Measurements from ENCODE around the gene SLC13A3.

DNA sequence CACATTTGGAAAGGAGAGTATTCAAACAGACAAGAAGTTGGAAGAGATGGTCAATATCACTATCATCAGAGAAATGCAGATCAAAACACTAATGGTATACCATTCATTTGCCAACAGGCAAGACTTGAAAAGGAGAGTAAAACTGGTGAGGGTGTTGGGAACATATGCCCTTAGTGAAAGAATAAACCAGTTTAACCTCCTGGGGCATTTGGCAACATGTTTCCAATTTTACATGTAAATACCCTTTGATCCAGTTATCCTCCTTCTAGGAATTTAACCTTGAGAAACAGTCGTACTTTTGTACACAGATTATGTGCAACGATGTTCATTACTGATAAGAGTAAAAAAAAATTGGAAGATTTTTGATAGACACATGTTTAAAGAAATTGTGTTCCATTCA is 66.8 kb downstream of the SLC13A3 start:
- TF ChIP-seq, protein P1, sequence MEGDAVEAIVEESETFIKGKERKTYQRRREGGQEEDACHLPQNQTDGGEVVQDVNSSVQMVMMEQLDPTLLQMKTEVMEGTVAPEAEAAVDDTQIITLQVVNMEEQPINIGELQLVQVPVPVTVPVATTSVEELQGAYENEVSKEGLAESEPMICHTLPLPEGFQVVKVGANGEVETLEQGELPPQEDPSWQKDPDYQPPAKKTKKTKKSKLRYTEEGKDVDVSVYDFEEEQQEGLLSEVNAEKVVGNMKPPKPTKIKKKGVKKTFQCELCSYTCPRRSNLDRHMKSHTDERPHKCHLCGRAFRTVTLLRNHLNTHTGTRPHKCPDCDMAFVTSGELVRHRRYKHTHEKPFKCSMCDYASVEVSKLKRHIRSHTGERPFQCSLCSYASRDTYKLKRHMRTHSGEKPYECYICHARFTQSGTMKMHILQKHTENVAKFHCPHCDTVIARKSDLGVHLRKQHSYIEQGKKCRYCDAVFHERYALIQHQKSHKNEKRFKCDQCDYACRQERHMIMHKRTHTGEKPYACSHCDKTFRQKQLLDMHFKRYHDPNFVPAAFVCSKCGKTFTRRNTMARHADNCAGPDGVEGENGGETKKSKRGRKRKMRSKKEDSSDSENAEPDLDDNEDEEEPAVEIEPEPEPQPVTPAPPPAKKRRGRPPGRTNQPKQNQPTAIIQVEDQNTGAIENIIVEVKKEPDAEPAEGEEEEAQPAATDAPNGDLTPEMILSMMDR (IDR thresholded peaks at IDR 0.05) = no peak
- TF ChIP-seq POLR2A (IDR thresholded peaks at IDR 0.05) (no peak), EP300 (IDR thresholded peaks at IDR 0.05) (no peak)

Measured in tibial nerve (tissue), 4 donors.